Measurements from ENCODE around the gene ANGPTL8. TPM values are rescaled to one million over a fixed set of nuclear protein-coding genes. Genes with fewer than 3 reads are reported as not detected.

ANGPTL8 gene
- polyA plus RNA-seq, 4 donors, result 0.52 to 1.2 (median 0.86) TPM; not detected in 1

DNA sequence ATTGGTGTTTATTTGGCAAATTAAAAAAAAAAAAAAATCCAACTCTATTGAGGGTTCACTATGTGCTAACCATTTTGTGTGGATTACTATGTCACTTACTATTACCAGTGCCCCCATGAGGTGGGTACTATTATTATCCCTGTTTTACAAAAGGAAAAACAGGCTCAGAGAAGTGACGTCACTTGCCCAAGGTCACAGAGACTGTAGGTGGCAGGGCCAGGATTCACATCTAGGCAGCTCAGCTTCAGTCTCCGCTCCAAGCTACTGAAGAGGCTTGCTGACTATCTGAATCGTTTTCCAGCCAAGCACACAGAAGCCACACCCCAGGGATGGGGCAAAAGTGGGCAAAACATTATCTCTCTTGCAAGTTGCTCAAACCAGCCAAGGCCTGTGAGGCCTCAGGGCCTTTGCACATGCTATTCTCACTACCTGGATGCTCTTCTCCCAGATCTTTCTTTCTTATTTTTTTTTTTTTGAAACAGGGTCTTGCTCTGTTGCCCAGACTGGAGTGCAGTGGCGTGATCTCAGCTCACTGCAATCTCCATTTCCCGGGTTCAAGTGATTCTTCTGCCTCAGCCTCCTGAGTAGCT lies 4.8 kb upstream of the ANGPTL8 start:
- no peak for DNase-seq (ENCODE audit: low read depth in 4 of 4, low spot score in 2 of 4)

DNA sequence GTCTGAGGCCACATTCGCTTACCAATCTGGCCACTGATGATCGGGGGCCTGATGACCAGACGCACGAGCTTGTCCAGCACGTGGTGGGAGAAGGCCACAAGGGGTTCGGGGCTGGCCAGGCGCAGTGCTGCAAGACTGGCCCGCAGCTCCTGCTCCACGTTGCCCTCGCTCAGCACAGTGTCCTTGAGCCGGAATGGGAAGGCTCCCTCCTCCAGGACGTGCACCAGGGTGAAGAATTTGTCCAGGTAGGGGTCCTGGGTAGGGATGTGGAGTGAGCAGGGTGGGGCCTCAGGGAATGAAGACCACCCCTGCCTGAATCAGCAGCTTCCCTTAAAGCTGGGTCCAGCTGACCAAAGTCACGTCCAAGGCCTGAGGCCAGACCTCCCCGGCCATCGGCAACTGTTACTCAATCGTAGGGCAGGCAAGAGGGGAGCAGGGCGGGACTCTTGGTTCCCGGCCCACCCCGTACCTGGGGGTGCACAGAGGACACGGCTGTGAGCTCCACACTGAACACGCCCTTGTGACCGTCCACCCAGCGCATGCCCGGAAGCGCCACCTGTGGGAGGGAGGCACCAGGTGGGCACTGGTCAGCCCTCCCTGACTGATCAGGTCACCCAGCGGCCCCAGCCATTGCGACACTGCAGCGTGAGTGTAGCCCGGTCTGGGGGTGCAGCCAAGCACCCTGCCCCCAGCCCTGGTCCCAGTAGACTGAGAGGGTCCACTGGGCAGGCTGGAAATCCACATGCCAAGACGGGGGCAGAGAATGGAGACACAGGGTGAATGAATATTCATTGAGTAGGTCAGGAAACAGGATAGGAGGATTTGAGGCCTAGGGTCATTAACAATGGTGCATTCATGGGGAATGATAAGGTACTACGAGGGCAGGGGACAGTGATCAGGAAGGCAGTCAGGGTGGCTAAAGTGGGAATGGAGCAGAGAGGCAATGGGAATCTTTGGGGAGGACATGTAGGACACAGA lies 2.8 kb upstream of the ANGPTL8 start:
- no peak for DNase-seq (ENCODE audit: low read depth in 4 of 4, low spot score in 2 of 4)

DNA sequence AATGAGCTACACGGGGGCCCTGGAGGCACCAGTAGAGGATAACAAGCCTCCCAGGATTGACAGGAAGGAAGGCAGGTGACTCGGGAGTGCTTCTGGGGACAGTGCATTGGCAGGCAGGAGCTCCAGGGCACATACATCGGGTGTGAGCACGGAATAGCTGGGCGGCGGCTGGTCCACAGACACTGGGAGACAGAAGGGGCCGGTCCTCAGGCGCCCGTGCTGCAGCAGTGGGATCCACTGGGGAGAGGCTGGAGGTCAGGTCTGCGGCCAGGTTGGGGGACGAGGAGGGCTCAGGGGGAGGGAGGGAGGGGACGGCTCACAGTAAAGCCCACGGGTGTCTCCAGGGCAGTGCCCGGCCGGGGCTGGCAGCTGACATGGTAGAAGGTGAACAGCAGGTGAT lies 2.1 kb upstream of the ANGPTL8 start:
- DNase-seq (ENCODE audit: low read depth in 4 of 4, low spot score in 2 of 4), result no peak

DNA sequence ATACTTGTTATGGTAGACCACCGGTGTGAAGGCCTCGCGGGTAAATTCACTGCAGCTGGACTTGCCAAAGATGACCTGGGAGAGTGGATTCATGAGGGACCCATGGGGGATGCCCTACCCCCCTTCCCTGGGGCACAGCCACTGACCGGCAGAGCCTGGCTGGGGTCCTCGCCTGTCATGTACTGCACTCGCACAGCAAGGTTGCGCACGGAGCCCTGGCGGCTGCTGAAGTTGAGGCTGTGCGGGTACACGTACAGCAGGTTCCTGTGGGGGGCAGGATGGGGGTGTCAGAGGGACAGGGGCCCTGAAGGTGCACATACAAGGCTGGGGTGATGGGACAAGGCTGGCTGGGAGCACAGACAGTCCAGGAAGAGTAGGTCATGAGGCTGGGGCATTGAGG lies 1.4 kb upstream of the ANGPTL8 start:
- DNase-seq (ENCODE audit: low read depth in 4 of 4, low spot score in 2 of 4), result no peak

DNA sequence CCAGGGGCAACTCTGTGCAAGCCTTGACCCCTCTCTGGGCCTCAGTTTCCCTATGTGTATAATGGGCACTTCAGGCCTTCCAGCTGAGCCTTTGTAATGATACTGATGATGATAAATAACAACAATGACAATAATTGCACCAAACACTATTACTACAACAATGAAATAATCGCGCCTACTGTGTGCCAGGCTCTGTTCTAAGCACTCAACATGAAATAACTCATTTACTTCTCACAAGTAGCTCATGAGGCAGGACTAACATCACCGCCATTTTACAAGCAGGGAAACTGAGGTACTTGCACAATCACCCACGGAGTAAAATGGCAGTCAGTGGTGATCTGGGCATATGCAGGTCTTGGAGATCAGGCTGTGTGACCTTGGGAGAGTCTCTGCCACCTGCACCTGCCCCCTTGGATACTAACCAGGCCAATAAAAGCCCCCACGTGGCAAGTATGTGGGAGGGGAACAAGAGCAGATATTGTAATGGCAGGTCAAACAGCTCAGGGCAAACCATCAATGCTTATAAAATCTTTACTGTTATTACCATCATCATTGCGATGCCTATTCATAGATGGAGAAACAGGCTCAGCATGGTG lies 540 bp upstream of the ANGPTL8 start:
- DNase-seq (ENCODE audit: low read depth in 4 of 4, low spot score in 2 of 4), result no peak

DNA sequence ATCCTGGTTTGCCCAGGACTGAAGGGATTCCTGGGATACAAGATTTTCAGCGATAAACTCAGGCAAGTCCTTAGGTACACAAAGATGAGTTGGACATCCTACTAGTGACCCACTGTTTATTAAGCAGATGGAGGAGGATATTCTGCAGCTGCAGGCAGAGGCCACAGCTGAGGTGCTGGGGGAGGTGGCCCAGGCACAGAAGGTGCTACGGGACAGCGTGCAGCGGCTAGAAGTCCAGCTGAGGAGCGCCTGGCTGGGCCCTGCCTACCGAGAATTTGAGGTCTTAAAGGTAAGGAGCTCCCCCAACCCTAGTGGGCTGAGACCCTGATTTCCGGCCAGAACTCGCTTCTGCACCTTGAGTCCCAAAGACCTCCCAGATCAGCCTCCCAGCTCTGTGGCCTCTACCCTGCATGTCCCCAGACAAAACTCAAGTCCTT lies 607 bp downstream of the ANGPTL8 start:
- DNase-seq (ENCODE audit: low read depth in 4 of 4, low spot score in 2 of 4), result no peak

DNA sequence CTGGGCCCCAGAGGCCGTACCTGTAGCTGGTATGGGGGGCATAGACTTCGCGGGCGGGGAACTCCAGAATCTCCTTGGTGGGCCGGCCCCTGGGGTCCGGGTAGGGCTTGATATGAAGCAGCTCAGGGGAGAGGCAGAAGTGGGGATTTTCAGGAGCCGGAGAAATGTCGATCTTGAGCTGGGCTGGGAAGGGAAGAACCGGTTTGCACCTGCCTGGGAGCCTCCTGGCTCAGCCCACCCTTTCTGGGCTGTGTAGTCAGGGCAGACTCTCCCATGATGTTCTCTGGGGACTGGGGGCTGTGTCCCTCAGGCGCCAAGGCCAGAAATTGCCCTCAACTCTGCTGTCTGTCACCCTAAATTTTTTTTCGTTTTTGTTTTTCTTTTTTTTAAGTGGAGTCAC lies 2.6 kb downstream of the ANGPTL8 start:
- DNase-seq (ENCODE audit: low read depth in 4 of 4, low spot score in 2 of 4), result no peak

DNA sequence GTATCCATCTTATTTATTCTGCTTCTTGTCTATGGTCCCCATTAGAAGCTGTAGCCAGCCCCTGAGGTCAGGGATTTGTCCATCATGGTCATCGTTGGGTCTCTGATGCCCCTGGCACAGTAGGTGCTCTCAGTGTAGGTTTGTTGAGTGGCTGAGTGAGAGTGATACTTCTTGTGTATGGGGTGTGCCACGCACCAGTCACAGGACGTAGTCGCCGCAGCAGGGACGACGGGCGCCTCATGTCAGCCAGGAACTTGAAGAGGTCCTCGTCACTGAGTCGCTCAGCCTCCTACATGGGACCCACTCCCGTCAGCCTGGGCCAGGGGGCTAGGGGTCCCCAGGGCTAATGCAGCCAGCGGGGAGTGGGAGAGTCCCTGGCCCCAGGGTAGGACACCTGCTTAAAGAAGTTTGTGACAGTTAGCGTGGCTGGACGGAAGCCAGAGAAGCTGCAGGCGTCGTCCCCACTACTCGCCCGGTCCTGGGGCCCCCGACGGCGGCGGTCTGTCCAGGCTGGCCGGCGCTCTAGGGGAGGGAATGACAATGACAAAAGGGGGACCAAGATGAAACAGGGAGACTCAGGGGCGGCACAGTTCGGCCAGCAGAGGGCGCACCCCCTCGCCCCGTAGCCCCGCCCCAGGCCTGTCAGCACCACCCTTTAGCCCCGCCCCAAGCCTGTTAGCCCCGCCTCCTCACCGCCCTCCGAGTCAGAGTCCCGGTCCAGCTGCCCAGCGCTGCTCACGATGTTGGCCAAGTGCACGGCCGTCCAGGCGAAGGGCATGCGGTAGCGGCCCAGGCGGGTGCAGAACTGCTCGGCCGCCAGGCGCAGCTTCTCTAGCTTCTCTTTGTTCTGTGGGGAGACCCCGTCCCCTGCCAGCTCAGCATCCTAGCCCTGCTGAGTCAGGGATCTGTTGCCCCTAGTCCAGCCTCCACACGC lies 3.7 kb downstream of the ANGPTL8 start:
- peak in 2 of 4 donors; percentile 62 to 71 for DNase-seq (ENCODE audit: low read depth in 4 of 4, low spot score in 2 of 4)

DNA sequence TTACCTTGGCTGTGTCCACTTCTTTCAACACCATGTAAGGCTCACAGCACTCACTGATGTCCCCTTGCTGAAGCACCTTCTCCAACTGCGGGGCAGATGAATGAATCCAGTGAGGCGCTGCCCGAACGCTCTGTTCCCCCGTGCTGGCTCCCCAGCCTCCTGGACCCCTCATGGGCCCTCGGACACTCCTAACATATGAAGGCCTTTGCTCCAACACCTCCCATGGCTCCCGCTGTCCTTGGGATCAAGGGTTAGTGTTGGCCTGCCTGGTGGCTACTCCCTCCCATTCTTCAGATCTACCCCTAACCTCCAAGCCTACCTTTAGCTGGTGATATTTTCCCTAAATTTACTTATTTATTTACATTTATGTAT lies 4.4 kb downstream of the ANGPTL8 start:
- no peak for DNase-seq (ENCODE audit: low read depth in 4 of 4, low spot score in 2 of 4)

DNA sequence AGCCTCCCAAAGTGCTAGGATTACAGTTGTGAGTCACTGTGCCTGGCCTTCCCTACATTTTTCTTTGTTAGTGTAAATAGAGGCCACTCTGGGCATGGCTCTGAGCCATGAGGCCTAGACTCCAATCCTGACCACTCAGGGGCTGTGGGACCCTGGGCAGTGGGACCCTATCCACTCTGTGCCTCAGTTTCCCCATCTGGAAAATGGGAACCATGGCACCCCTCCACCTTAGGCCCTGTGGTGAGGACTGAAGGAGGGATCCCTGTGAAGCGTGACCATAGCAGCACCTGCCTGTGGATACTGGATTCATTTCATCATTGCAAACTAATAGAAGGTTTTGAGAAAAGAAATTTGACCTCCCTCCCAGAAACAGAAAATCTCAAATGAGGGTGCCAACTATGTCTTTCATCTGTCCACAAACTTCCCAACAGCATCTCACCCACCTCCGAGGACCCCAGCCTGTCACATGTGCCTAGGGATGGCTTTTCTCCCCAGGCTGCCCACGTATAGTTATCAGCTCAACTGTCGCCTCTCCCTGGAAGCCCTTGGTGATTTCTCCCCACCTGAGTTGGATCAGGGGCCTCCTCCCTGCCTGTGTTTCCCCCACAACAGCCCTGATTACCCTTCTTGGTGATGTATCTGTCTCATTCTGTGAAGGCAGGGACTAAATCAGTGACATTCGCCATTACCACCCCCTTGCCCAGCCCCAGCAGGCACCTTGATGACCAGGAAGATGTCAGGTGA lies 5.6 kb downstream of the ANGPTL8 start:
- no peak for DNase-seq (ENCODE audit: low read depth in 4 of 4, low spot score in 2 of 4)

DNA sequence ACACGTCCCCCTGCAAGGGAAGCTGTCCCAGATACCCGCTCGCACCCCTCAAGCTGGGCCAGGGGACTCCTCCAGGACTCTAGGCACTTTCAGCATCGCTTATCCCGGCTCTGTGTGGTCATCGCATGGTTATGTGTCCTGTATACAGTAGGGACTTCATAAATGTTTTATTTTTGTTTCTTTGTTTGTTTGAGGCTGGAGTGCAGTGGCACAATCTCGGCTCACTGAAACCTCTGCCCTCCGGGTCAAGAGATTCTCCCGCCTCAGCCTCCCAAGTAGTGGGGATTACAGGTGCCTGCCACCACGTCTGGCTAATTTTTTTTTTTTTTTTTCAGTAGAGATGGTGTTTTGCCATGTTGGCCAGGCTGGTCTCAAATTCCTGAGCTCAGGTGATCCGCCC lies 7.5 kb downstream of the ANGPTL8 start:
- no peak for DNase-seq (ENCODE audit: low read depth in 4 of 4, low spot score in 2 of 4)

DNA sequence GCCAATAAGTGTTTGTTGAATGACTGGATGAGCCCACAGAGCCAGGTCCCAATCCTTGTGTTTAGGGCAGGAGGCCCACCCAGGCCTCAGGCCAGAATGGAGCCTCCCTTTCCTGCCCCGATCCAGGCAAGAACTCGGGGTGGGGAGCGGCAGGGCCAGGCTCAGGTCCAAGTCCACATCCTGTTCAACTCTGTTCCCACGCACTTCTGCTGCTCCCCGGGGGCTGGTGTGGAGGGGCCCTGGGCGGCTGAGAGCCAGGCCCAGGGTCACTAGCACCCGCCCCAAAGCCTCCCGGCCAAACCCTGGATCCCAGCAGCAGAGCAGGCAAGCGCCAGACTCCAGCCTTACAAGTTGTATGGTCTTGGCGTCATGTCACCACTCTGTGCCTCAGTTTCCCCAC lies 8.0 kb downstream of the ANGPTL8 start:
- DNase-seq (ENCODE audit: low read depth in 4 of 4, low spot score in 2 of 4), result no peak

DNA sequence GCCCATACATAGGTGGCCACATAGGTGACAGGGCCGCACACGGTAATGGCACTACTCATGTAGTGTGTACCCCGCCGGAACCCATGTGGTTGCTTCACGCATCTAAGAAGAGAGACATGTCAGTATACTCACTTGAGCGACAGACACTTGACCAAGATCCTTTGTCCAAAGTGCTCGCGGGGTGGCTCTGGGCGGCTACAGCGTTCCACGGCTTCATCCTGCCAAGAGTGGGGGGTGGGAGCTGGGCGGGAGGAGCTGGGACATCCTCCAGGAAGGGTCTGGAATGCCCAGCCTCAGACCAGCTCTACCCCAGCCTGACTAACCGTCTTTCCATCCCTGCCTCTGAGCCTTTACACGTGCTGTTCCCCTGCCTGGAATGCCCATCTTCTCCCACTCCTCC lies 8.5 kb downstream of the ANGPTL8 start:
- DNase-seq (ENCODE audit: low read depth in 4 of 4, low spot score in 2 of 4), result no peak

DNA sequence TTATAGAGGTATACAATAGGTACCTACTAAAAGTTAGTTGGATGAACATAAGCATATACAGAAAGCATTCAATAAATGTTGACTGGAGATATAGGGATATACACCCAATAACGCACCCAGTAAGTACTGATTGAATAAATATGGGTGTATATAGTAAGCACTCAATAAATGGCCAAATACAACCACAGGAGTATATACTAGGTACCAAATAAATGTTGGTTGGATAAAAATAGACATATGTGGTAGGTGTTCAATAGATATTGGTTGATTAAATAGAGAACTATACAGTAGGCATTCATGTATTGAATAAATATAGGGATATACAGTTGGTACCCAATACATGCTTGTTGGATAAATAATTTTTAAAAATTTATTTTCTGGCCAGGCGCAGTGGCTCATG lies 9.4 kb downstream of the ANGPTL8 start:
- no peak for DNase-seq (ENCODE audit: low read depth in 4 of 4, low spot score in 2 of 4)

DNA sequence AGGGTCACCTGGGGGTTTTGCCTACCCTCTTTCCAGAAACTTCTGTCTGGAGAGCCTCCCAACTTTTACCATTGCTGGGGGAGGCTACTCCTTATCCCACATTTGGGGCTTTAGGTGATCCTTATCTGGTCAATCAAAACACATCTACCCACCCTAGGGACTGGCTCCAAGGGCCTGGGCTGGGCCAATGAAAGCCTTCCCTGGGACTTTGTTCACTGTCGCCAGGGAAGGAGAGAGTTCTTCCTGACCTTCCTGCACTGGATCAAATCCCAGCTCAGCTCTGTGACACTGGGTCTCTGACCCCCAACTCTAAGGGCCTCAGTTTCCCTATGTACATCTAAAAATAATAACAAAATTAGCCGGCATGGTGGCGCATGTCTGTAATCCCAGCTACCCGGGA lies 11.8 kb downstream of the ANGPTL8 start:
- DNase-seq (ENCODE audit: low read depth in 4 of 4, low spot score in 2 of 4), result no peak

DNA sequence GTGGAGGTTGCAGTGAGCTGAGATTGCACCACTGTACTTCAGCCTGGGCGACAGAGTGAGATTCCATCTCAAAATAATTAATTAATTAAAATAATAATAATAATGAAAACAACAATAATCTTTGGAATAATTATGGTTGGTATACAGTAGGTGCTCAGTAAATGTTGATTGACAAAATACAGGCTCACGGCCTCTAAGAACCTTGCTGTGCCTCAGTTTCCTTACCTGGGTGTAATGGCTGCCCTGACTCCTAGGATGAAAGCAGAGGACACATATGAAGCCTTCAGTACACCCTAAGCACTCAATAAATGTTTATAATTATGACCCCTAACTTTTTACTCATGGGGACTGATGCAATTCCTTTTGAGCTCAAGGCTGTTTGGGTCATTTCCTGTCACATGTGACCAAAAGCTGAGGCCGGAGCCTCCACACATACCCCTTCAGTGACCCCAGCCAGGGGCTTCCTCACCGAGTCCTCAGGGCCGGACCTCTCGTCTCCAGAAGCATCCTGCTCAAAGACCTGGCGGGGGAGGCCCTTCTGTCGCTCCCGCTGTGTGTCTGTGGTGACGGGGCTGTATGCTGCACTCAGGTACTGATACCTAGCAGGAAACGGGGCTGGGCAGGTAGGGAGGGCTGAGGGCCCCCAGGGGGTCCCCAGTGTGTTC lies 12.4 kb downstream of the ANGPTL8 start:
- no peak for DNase-seq (ENCODE audit: low read depth in 4 of 4, low spot score in 2 of 4)

DNA sequence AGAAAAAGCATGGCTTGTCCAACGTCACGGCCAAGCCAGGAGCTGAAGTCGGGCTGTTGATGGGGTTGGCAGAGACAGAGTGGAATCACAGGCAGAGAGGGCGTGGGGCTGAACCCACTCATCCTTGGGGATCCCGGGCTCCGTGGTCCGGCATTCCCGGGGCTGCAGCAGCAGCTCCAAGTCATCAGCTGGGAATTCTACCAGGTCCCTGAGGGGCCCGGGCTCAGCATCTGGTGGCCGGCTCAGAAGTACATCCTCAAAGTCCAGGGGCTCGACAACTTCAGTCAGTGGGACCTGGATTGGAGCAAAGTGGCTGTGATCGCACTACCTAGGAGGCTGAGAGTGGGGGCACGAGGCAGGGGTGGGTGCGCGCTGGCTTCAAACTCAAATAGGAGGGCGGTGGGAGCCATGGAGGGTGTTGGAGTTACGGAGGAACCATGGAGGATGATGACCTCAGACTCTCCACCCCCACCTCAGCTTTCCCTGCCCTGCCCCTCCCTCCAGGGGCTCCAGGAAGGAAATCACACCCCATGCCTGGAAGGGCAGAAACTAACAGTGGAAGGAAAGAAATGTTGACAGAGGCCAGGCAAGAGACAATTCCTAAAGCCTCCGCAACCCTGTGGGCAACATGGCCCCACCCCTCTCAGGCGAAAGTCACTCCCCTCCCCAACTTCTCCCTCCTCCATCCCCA lies 13.4 kb downstream of the ANGPTL8 start:
- DNase-seq (ENCODE audit: low read depth in 4 of 4, low spot score in 2 of 4), result no peak

DNA sequence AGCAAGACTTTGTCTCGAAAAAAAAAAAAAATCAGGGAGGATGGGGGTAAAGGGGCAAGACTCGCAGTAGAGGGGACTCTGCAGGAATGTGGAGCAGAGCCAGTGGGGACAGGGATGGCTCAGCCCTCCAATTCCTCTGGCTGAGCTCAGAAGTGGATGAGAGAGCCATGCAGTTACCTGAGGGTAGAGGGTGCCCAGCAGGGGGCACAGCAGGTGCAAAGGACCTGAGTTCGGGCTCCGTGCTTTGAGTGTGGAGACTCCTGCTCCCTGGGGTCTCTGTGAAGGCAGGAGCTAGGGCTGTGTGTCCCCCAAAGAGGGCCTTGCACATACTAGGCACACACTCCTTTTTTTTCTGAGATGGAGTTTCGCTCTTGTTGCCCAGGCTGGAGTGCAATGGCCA lies 15.2 kb downstream of the ANGPTL8 start:
- no peak for DNase-seq (ENCODE audit: low read depth in 4 of 4, low spot score in 2 of 4)

DNA sequence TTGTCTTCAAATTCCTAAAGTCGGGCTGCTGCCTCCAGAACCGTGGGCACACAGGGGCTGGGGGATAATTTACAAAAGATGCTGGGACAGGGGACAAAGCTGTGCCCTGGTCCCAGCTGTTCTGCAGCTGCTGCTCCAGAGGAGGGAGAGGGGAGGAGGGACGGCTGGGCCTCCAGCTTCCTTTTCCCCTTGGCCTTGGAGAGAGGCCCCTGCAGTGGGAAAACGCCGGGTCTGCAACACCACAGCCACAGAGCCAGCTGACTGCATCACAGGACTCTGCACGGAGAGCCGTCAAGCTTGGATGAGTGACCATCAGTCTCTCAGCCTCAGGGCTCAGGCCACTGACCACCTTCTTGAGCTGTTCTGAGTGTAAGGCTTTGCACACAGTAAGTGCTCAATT lies 16.8 kb downstream of the ANGPTL8 start:
- peak in 3 of 4 donors; percentile 44 to 65 (median 64) for DNase-seq (ENCODE audit: low read depth in 4 of 4, low spot score in 2 of 4)
